Osteocyte (in vitro differentiated cells): ENCODE data around the gene ZNRD2. TPM values are rescaled to one million over a fixed set of nuclear protein-coding genes. Genes with fewer than 3 reads are reported as not detected.

Experiments used
- DNase-seq: peaks from one replicate; pipeline ENCODE4 v3.0.0; 2021; ENCODE audit warnings: mixed read lengths; ENCODE audit not compliant: unreplicated experiment; ENCODE audit errors: extremely low spot score
- H3K27ac Mint-ChIP-seq: one replicate; pipeline ENCODE4 v1.8.0; 2021; ENCODE audit warnings: mild to moderate bottlenecking, mixed read lengths; ENCODE audit not compliant: unreplicated experiment
- H3K27me3 Mint-ChIP-seq: one replicate; pipeline ENCODE4 v1.8.0; 2021; ENCODE audit warnings: mixed read lengths; ENCODE audit not compliant: unreplicated experiment
- H3K36me3 Mint-ChIP-seq: one replicate; pipeline ENCODE4 v1.8.0; 2021; ENCODE audit warnings: mixed read lengths; ENCODE audit not compliant: unreplicated experiment
- H3K4me1 Mint-ChIP-seq: one replicate; pipeline ENCODE4 v1.8.0; 2021; ENCODE audit warnings: mixed read lengths; ENCODE audit not compliant: unreplicated experiment
- H3K4me3 Mint-ChIP-seq: one replicate; pipeline ENCODE4 v1.8.0; 2021; ENCODE audit warnings: mild to moderate bottlenecking, moderate library complexity, mixed read lengths; ENCODE audit not compliant: unreplicated experiment
- H3K9me3 Mint-ChIP-seq: one replicate; pipeline ENCODE4 v1.8.0; 2021; ENCODE audit warnings: mixed read lengths; ENCODE audit not compliant: unreplicated experiment
- total RNA-seq: library from RNA; stranded (reverse); gene quantifications from 2 replicates; pipeline ENCODE4 v1.2.1, GENCODE V29; 2021
- TF ChIP-seq, protein P1 (sequence below): fragments of 200-600 bp; sonication (generic); IDR thresholded peaks from 2 replicates; pipeline ENCODE4 v1.5.0; 2021; ENCODE audit warnings: antibody characterized with exemption, mild to moderate bottlenecking, moderate library complexity

ZNRD2 gene
- total RNA-seq, 1 donor from 2014 or later = 31.3 TPM

DNA sequence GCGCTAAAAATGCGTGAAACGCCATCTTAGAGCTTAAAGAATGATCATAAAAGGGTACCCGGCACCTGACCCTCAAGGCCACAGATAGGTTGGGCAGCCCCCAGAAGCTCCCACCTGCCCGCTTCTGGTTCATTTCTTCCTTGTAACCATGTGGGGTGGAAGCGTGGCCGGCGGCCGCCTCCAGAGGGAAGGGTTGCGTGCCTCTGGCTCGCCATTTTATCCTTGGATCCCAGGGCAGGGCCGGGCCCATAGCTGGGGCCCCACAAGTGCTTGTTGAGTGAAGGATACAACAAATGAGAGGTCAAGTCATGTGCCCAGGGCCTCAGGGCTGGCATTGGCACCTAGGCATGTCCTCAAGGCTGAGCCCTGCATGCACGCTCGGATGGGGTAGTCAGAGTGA is 51.2 kb downstream of the ZNRD2 start:
- H3K4me3 Mint-ChIP-seq = no peak overlapping the region
- H3K27ac Mint-ChIP-seq = no peak overlapping the region
- no peaks in the 10 kb centered on the region for H3K9me3 Mint-ChIP-seq
- H3K27me3 Mint-ChIP-seq = no peaks in the 10 kb centered on the region
- H3K4me1 Mint-ChIP-seq = peaks cover 6% of the 10 kb centered on the region
- TF ChIP-seq, protein P1, sequence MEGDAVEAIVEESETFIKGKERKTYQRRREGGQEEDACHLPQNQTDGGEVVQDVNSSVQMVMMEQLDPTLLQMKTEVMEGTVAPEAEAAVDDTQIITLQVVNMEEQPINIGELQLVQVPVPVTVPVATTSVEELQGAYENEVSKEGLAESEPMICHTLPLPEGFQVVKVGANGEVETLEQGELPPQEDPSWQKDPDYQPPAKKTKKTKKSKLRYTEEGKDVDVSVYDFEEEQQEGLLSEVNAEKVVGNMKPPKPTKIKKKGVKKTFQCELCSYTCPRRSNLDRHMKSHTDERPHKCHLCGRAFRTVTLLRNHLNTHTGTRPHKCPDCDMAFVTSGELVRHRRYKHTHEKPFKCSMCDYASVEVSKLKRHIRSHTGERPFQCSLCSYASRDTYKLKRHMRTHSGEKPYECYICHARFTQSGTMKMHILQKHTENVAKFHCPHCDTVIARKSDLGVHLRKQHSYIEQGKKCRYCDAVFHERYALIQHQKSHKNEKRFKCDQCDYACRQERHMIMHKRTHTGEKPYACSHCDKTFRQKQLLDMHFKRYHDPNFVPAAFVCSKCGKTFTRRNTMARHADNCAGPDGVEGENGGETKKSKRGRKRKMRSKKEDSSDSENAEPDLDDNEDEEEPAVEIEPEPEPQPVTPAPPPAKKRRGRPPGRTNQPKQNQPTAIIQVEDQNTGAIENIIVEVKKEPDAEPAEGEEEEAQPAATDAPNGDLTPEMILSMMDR = no peak
- DNase-seq = no peak
- H3K36me3 Mint-ChIP-seq = peaks cover 29% of the 10 kb centered on the region

Other genes starting within 250 kb of the ZNRD2 start
- 57.7 and 74.9 TPM in 2 replicates for gene DPF2, start 236.6 kb upstream of the ZNRD2 start, total RNA-seq
- 0.16 and 0.24 TPM in 2 replicates for gene TIGD3, start 215.7 kb upstream of the ZNRD2 start, total RNA-seq
- gene SLC25A45, start 187.8 kb upstream of the ZNRD2 start, total RNA-seq = 9.9 and 10.8 TPM in 2 replicates
- gene FRMD8, start 183.8 kb upstream of the ZNRD2 start, total RNA-seq = 62.8 and 65.8 TPM in 2 replicates
- gene NEAT1, start 147.7 kb upstream of the ZNRD2 start, total RNA-seq = 300 and 534 TPM in 2 replicates
- gene MALAT1, start 71.4 kb upstream of the ZNRD2 start, total RNA-seq = 11,843 and 16,538 TPM in 2 replicates
- gene SCYL1, start 45.4 kb upstream of the ZNRD2 start, total RNA-seq = 103 and 104 TPM in 2 replicates
- gene LTBP3, start 12.1 kb upstream of the ZNRD2 start, total RNA-seq = 219 and 256 TPM in 2 replicates
- 84.2 and 92.1 TPM in 2 replicates for gene FAM89B, start 2.1 kb downstream of the ZNRD2 start, total RNA-seq
- 39.7 and 42.6 TPM in 2 replicates for gene EHBP1L1, start 5.6 kb downstream of the ZNRD2 start, total RNA-seq
- not detected in 2 replicates for gene KCNK7, start 25.3 kb downstream of the ZNRD2 start, total RNA-seq
- 43.5 and 44.7 TPM in 2 replicates for gene MAP3K11, start 43.7 kb downstream of the ZNRD2 start, total RNA-seq
- 47.7 and 49.8 TPM in 2 replicates for gene PCNX3, start 45.3 kb downstream of the ZNRD2 start, total RNA-seq
- gene SIPA1, start 67.6 kb downstream of the ZNRD2 start, total RNA-seq = 31.2 and 34.7 TPM in 2 replicates
- 77.4 and 79.7 TPM in 2 replicates for gene RELA, start 92.4 kb downstream of the ZNRD2 start, total RNA-seq
- gene KAT5, start 141.8 kb downstream of the ZNRD2 start, total RNA-seq = 60.4 and 66.5 TPM in 2 replicates
- 54.2 and 55.6 TPM in 2 replicates for gene RNASEH2C, start 150.3 kb downstream of the ZNRD2 start, total RNA-seq
- 19.0 and 21.0 TPM in 2 replicates for gene AP5B1, start 210.5 kb downstream of the ZNRD2 start, total RNA-seq
- not detected in 2 replicates for gene OVOL1, start 216.6 kb downstream of the ZNRD2 start, total RNA-seq